GM10248 (cell line): ENCODE results near the gene CLDN11.

ENCODE experiments used
- CTCF ChIA-PET: fragments of 300-600 bp; sonication (Branson Sonifier 250); formaldehyde crosslinking; extraction: SDS; loops from one replicate; lab custom pipeline; 2021; ENCODE audit warnings: antibody characterized with exemption; lab: Yijun Ruan, JAX
- POLR2A ChIA-PET: fragments of 350-650 bp; sonication (Branson Sonifier 250); formaldehyde crosslinking; extraction: SDS; loops from one replicate; lab custom pipeline; 2020; ENCODE audit warnings: antibody characterized with exemption; lab: Yijun Ruan, JAX
- DNase-seq: peaks from one replicate; pipeline ENCODE4 v3.0.0; 2012; ENCODE audit errors: extremely low spot score
- TF ChIP-seq, protein P1 (sequence below): IDR thresholded peaks from 2 replicates; pipeline ENCODE4 v1.5.1; 2012; ENCODE audit warnings: mild to moderate bottlenecking, low read depth; ENCODE audit errors: extremely low read depth, missing control alignments, control extremely low read depth

CLDN11 gene

DNA sequence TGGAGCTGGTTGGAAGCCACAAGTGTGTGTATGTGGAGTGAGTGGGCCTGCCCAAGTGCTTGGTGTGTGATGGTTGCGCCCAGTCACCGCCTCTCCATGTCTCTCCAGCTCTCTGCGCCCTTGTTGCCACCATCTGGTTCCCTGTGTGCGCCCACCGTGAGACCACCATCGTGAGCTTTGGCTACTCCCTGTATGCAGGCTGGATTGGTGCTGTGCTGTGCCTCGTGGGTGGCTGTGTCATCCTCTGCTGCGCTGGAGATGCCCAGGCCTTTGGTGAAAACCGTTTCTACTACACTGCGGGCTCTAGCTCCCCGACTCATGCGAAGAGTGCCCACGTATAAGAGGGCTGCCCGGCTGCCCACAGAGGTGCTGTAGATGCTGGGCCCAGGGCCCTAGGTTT, 13.7 kb downstream of the CLDN11 start:
- ChIA-PET CTCF (interaction anchor here (1.3 to 4.4 kb wide), 4 partner anchors 11 to 379 kb away, joined by 4 to 26 read pairs (median 10); no protein-coding TSS in a partner anchor), POLR2A (interaction anchor here (0.6 kb wide), 1 partner anchor 298 kb away, joined by 6 read pairs; no protein-coding TSS in a partner anchor)
- no peak for DNase-seq
- TF ChIP-seq, protein P1, sequence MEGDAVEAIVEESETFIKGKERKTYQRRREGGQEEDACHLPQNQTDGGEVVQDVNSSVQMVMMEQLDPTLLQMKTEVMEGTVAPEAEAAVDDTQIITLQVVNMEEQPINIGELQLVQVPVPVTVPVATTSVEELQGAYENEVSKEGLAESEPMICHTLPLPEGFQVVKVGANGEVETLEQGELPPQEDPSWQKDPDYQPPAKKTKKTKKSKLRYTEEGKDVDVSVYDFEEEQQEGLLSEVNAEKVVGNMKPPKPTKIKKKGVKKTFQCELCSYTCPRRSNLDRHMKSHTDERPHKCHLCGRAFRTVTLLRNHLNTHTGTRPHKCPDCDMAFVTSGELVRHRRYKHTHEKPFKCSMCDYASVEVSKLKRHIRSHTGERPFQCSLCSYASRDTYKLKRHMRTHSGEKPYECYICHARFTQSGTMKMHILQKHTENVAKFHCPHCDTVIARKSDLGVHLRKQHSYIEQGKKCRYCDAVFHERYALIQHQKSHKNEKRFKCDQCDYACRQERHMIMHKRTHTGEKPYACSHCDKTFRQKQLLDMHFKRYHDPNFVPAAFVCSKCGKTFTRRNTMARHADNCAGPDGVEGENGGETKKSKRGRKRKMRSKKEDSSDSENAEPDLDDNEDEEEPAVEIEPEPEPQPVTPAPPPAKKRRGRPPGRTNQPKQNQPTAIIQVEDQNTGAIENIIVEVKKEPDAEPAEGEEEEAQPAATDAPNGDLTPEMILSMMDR = no peak

DNA sequence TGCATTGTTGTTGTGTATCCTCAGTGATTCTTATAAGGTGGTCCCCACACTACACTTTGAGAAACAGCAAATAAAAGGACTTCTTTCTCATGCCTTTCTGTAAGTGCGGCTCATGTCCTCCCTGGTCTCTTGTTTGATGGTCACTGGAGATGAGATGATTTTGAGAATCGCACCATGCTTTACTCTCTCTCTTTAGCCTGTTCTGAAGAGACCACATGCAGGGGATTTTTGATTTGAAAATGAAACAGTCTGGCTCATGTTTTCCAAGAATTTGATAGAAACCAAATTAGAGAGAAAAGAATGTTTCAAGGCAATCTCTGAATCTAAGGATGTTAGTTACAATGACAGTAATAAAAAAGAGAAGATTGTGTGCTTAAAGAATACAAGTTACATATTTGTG, 18.0 kb downstream of the CLDN11 start:
- DNase-seq = no peak
- POLR2A ChIA-PET = no interaction called here
- CTCF ChIA-PET = interaction anchor here (1.9 kb wide), 1 partner anchor 22 kb away, joined by 5 read pairs; no protein-coding TSS in a partner anchor
- TF ChIP-seq, protein P1 = no peak

DNA sequence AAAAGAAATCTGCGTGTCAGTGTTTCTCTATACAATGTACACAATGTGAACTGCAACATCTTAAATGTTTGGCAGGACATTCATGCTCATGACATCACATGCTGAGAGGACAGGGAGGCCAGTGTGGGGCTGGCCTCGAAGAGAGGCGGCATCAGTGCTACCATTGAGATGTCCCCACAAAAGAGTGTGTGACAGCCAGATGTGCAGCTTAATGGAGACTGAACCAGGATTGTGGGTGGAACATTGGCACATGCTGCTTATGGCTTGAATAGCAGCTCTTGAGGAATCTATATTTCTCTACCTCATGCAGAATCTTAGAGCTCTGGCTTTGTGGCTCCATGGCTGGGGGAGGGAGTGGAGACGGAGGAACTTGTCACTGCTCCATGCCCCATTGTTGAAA, 18.5 kb downstream of the CLDN11 start:
- no peak for DNase-seq
- POLR2A ChIA-PET = no interaction called here
- TF ChIP-seq, protein P1 = no peak
- CTCF ChIA-PET = interaction anchor here (1.1 to 1.9 kb wide), 4 partner anchors 20 to 373 kb away, joined by 4 to 7 read pairs (median 4); no protein-coding TSS in a partner anchor

DNA sequence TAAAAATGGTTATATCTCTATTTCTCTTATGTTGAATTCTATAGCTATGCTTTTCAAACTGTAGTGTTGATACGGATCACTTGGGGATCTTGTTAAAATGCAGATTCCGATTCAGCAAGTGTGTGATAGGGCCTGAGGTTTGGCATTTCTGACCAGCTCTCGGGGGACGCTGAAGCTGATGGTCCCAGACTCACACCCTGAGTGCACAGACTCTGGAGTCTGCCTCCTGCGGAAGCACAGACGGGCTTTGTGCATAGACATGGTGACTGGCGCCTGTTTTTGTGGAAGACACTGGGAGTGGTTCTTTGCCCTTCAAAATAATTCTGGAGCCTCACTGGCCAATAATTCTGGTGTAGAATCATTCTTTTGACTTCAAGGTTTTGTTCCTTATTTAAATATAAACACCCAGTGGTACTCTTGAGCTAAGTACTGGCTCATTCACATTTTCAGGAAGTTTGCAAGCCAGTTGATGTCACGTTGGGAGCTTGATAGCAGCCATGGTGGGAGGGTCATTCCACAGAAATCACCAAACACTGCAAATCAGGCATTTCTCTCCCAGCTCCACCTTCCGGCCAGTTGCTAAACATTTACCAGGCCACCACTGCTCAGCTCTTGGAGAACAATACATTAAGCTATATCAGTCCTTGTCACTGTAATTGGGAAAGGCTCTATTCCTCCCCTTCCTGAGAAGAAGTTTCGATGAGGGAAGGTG, 19.2 kb downstream of the CLDN11 start:
- ChIA-PET CTCF (interaction anchor here (0.8 to 2.6 kb wide), 7 partner anchors 12 to 372 kb away, joined by 3 to 10 read pairs (median 5); no protein-coding TSS in a partner anchor), POLR2A (no interaction called here)
- TF ChIP-seq, protein P1 = no peak
- no peak for DNase-seq

DNA sequence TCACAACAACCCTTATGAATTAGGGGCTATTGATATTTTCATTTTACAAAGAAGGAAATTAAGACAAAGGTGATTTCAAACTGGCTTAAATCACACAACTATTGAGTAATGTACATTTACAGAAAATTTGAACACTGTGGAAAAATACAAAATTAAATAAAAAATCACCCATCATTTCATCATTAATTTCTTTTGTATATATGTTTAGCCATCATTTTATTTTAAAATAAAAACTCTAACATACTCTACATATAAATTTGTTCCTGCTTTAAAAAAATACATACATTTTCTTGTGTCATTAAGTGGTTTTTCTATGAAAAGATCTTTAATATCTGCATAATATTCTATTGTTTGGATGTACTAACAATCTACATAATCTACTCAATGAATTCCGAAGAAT, 20.2 kb downstream of the CLDN11 start:
- TF ChIP-seq, protein P1 = no peak
- CTCF ChIA-PET = interaction anchor here (1.9 to 2.6 kb wide), 2 partner anchors 21 to 25 kb away, joined by 7 to 10 read pairs; no protein-coding TSS in a partner anchor
- no peak for DNase-seq
- POLR2A ChIA-PET = no interaction called here

DNA sequence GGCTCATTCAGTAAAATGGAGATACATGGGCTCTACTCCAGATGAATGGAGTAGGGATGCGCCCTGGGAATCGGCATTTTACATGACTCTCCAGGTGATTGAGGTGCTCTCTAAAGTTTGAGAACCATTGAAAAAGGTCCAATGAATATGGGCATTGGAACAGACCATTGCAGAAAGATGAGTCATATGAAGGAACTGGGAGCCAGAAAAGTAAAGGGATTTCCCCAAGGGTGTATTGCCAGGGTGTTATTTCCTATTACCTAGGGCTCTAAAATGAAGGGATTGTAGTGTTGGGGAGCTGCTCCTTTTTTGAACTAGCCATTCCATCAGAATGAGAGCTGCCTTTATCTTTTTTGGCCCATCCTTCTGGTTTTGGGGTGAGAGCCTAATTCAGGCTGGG, 21.7 kb downstream of the CLDN11 start:
- no peak for DNase-seq
- TF ChIP-seq, protein P1 = no peak
- ChIA-PET CTCF (interaction anchor here (0.9 to 1.5 kb wide), 4 partner anchors 18 to 68 kb away, joined by 3 to 6 read pairs (median 3); no protein-coding TSS in a partner anchor), POLR2A (no interaction called here)
